Skeletal muscle satellite cell (primary cell): ENCODE measurements around the gene KRTAP27-1.

Experiments
- H3K27me3 ChIP-seq: 2 replicates; pipeline ENCODE4 v1.7.0; 2013; ENCODE audit warnings: low read length; ENCODE audit not compliant: control insufficient read depth, insufficient read depth
- H3K36me3 ChIP-seq: 2 replicates; pipeline ENCODE4 v1.7.0; 2013; ENCODE audit warnings: mild to moderate bottlenecking, control low read depth, low read length; ENCODE audit not compliant: insufficient read depth
- H3K4me1 ChIP-seq: 2 replicates; pipeline ENCODE4 v1.7.0; 2013; ENCODE audit warnings: low read length; ENCODE audit not compliant: control insufficient read depth, insufficient read depth
- H3K4me2 ChIP-seq: 2 replicates; pipeline ENCODE4 v1.7.0; 2013; ENCODE audit warnings: mild to moderate bottlenecking, low read length
- H3K4me3 ChIP-seq: 2 replicates; pipeline ENCODE4 v1.7.0; 2013; ENCODE audit warnings: low read length
- H3K9ac ChIP-seq: 2 replicates; pipeline ENCODE4 v1.7.0; 2013; ENCODE audit warnings: mild to moderate bottlenecking, low read depth, low read length, moderate library complexity
- H3K9me3 ChIP-seq: replicated peaks from 2 replicates; pipeline ENCODE4 v1.7.0; 2013; ENCODE audit warnings: mild to moderate bottlenecking, control low read depth, low read length

The KRTAP27-1 gene

DNA sequence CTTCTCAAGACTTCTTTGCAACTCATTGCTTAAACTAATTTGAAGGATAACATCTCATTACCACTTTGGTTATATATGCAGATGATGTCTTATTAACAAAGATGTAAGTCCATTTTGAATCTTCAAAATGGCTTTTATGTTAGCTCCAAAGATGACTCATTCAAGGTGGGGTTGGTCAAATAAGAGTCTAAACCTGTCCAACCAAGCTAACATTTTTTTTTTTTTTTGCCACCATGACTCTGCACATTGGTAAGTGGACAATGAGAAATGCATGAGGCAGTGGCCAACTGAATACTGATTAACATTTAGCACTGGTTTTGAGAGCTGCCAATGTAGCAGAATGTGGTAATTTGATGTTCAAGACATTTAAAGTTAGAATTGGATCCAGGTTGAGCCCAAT is 278 bp upstream of the KRTAP27-1 start:
- Histone ChIP-seq H3K9ac (no peak overlapping the region), H3K4me1 (no peaks in the 10 kb centered on the region), H3K36me3 (no peaks in the 10 kb centered on the region), H3K27me3 (no peaks in the 10 kb centered on the region), H3K4me3 (no peak overlapping the region), H3K4me2 (no peak overlapping the region), H3K9me3 (peaks cover 3% of the 10 kb centered on the region)

- no peaks in the 10 kb centered on the region for H3K4me1 ChIP-seq
- no peaks in the 10 kb centered on the region for H3K36me3 ChIP-seq
- no peak overlapping the region for H3K4me2 ChIP-seq
- H3K4me3 ChIP-seq, result no peak overlapping the region
- no peaks in the 10 kb centered on the region for H3K27me3 ChIP-seq
- no peak overlapping the region for H3K9ac ChIP-seq
- H3K9me3 ChIP-seq, result peaks cover 3% of the 10 kb centered on the region
Observed at GRCh38 chr21:30336596-30336995, 898 bp downstream of the KRTAP27-1 start.

DNA sequence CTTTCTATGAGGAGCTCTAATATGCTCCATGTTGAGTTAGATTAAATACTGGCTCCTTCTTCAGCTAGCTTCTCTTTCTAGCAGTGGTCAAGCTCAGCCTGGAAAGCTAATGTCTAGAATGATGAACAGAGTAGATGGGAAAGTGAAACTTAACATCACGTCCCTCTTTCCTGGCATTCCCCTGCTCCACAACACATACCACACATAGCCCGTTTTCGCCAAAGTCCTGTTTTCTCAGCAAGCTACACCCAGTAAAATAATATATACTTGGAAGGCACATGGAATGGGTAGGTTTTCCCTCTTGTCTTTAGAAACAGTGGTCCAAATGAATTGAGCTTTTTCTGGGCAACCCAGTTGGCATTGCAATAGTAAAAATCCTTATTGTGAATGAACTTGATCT is 3.8 kb downstream of the KRTAP27-1 start:
- peaks cover 6% of the 10 kb centered on the region for H3K9me3 ChIP-seq
- H3K4me2 ChIP-seq, result no peak overlapping the region
- no peaks in the 10 kb centered on the region for H3K4me1 ChIP-seq
- no peak overlapping the region for H3K4me3 ChIP-seq
- no peaks in the 10 kb centered on the region for H3K27me3 ChIP-seq
- no peak overlapping the region for H3K9ac ChIP-seq
- H3K36me3 ChIP-seq, result no peaks in the 10 kb centered on the region

GRCh38 chr21:30332681-30333080 is 4.8 kb downstream of the KRTAP27-1 start:
- H3K9ac ChIP-seq, result no peak overlapping the region
- H3K4me1 ChIP-seq, result no peaks in the 10 kb centered on the region
- H3K4me2 ChIP-seq, result no peak overlapping the region
- H3K36me3 ChIP-seq, result no peaks in the 10 kb centered on the region
- no peaks in the 10 kb centered on the region for H3K27me3 ChIP-seq
- peaks cover 11% of the 10 kb centered on the region for H3K9me3 ChIP-seq
- no peak overlapping the region for H3K4me3 ChIP-seq

GRCh38 chr21:30329203-30329875 is 8.2 kb downstream of the KRTAP27-1 start:
- Histone ChIP-seq H3K4me3 (no peak overlapping the region), H3K9me3 (peaks cover 16% of the 10 kb centered on the region), H3K4me2 (no peak overlapping the region), H3K9ac (no peak overlapping the region), H3K4me1 (no peaks in the 10 kb centered on the region), H3K27me3 (no peaks in the 10 kb centered on the region), H3K36me3 (no peaks in the 10 kb centered on the region)

GRCh38 chr21:30326390-30326789 is 11.1 kb downstream of the KRTAP27-1 start:
- Histone ChIP-seq H3K4me1 (no peaks in the 10 kb centered on the region), H3K4me3 (no peak overlapping the region), H3K4me2 (no peak overlapping the region), H3K9me3 (peaks cover 16% of the 10 kb centered on the region), H3K9ac (no peak overlapping the region), H3K36me3 (no peaks in the 10 kb centered on the region), H3K27me3 (no peaks in the 10 kb centered on the region)

DNA sequence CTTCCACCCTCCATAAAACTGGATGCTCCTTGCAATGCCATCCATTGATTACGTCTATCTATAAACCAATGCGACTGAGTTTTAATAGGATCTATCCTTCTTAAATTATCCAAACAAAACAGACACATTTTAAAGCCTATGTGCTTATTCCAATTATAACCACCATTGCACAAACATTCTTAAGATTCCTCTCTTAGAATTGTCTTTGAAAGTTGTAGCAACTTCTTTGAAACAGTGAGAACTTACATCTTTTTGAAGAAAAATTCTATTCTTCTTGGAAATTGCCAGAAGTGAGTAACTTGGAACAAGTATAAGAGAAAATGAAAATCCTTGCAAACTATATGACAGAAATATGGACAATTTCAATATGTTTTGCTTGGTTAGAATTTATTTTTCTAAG is 17.3 kb downstream of the KRTAP27-1 start, which contains the start of gene KRTAP26-1:
TSS of gene KRTAP26-1 (minus strand) at position 101 of the 400 bp plus-strand sequence. CDS start 280 bp downstream, outside the sequence.
- Histone ChIP-seq H3K27me3 (no peaks in the 10 kb centered on the region), H3K36me3 (no peaks in the 10 kb centered on the region), H3K4me2 (no peak within 1 kb of the TSS), H3K4me3 (no peak within 1 kb of the TSS), H3K9ac (no peak within 1 kb of the TSS), H3K4me1 (no peaks in the 10 kb centered on the region), H3K9me3 (peaks cover 7% of the 10 kb centered on the region)

DNA sequence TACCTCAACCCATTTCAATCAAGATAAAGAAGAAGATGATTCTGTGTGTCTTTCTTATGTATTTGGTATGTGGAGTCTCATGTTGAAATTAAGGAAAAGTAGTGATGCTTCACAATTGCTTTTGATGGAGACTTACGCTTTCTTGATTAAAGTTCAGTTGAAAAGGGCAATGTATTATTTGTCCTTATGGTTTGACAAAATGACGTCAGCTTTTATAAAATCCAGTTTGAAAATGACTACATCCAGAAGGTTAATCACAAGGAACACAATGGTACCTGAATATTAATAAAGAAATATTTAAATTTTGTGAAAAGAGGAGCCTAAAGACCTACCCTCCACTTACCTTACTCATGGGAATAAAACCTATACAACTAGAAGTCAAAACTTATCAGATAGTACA is 21.8 kb downstream of the KRTAP27-1 start:
- H3K27me3 ChIP-seq, result no peaks in the 10 kb centered on the region
- H3K4me1 ChIP-seq, result no peaks in the 10 kb centered on the region
- no peak overlapping the region for H3K9ac ChIP-seq
- H3K36me3 ChIP-seq, result no peaks in the 10 kb centered on the region
- H3K4me2 ChIP-seq, result no peak overlapping the region
- no peak overlapping the region for H3K4me3 ChIP-seq
- peaks cover 12% of the 10 kb centered on the region for H3K9me3 ChIP-seq

GRCh38 chr21:30306884-30307283 is 30.6 kb downstream of the KRTAP27-1 start:
- Histone ChIP-seq H3K36me3 (no peaks in the 10 kb centered on the region), H3K27me3 (no peaks in the 10 kb centered on the region), H3K9ac (no peak overlapping the region), H3K4me2 (no peak overlapping the region), H3K4me1 (no peaks in the 10 kb centered on the region), H3K9me3 (no peaks in the 10 kb centered on the region), H3K4me3 (no peak overlapping the region)

- no peak overlapping the region for H3K9ac ChIP-seq
- H3K27me3 ChIP-seq, result no peaks in the 10 kb centered on the region
- no peak overlapping the region for H3K4me3 ChIP-seq
- no peaks in the 10 kb centered on the region for H3K36me3 ChIP-seq
- H3K4me1 ChIP-seq, result no peaks in the 10 kb centered on the region
- no peak overlapping the region for H3K4me2 ChIP-seq
- H3K9me3 ChIP-seq, result no peaks in the 10 kb centered on the region
Observed at GRCh38 chr21:30305136-30305535, 32.4 kb downstream of the KRTAP27-1 start.

DNA sequence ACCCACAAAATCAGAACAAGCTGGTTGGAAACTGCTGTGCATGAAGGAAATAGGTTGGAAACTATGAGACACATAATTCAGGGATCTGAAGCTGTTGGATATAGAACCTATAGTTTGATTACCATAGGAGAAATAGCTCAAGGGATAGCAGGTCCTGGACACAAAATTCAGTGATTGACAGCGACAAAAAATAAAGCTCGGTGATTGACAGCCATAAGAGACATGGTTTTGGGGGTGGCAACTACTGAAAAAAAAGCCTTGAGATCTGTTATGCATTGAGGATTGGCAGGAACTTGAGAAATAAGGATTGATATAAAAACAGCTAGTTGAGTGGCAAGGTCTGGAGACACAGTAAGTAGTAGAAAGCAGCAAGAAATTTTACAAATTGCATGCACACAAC is 48.3 kb downstream of the KRTAP27-1 start, which contains the start of gene KRTAP25-1:
TSS of gene KRTAP25-1 (minus strand) at position 300 of the 400 bp plus-strand sequence. CDS start at position 276, 24 bp downstream.
- H3K36me3 ChIP-seq, result no peaks in the 10 kb centered on the region
- no peak within 1 kb of the TSS for H3K9ac ChIP-seq
- H3K4me1 ChIP-seq, result no peaks in the 10 kb centered on the region
- no peak within 1 kb of the TSS for H3K4me2 ChIP-seq
- H3K27me3 ChIP-seq, result no peaks in the 10 kb centered on the region
- H3K4me3 ChIP-seq, result no peak within 1 kb of the TSS
- H3K9me3 ChIP-seq, result peaks cover 10% of the 10 kb centered on the region
